ENCODE data around the gene TCF19.

TCF19 gene

GRCh38 chr6:31121131-31121790 lies 37.1 kb upstream of the TCF19 start (continued):
- no peak for TF ChIP-seq ZNF670 (tag by site-specific recombination; IDR thresholded peaks at IDR 0.05; ENCODE audit: low read depth)
- no peak for TF ChIP-seq FEZF1 (tag by site-specific recombination; IDR thresholded peaks at IDR 0.05)
- TF ChIP-seq ZNF658 (tag by site-specific recombination; IDR thresholded peaks at IDR 0.05) = no peak

- no peak overlapping the region for H3K4me3 ChIP-seq (ENCODE audit: low read depth, low read length)
- POLR2A ChIA-PET = no interaction called here
- H3K27ac ChIP-seq (ENCODE audit: extremely low read depth, low read depth, low read length) = no peak overlapping the region
- CTCF ChIA-PET = interaction anchor here (1.0 to 11.3 kb wide), 3 partner anchors 36 to 244 kb away, joined by 3 to 100 read pairs (median 11); no protein-coding TSS in a partner anchor
- H3K9me3 ChIP-seq (ENCODE audit: control insufficient read depth, insufficient read depth, low read depth, low read length) = no peaks in the 10 kb centered on the region
- H3K4me1 ChIP-seq (ENCODE audit: control insufficient read depth, insufficient read depth, low read length) = peaks cover 10% of the 10 kb centered on the region
- H3K36me3 ChIP-seq (ENCODE audit: control insufficient read depth in 2 of 2, insufficient read depth in 1 of 2, low read length in 2 of 2) = no peaks in the 10 kb centered on the region
- TF ChIP-seq ZNF366 (tag by site-specific recombination; conservative IDR thresholded peaks at IDR 0.05) = peak; percentile 59
- no peak for TF ChIP-seq ZBTB7A (tag by site-specific recombination; IDR thresholded peaks at IDR 0.05; ENCODE audit: low read depth)
- TF ChIP-seq OVOL3 (tag by site-specific recombination; IDR thresholded peaks at IDR 0.05) = no peak
- peak; percentile 88 for TF ChIP-seq ZFHX2 (tag by site-specific recombination; conservative IDR thresholded peaks at IDR 0.05)
- no peak for TF ChIP-seq ZNF518A (tag by site-specific recombination; conservative IDR thresholded peaks at IDR 0.05; ENCODE audit: low read depth)
- no peak for TF ChIP-seq ZSCAN5A (tag by site-specific recombination; IDR thresholded peaks at IDR 0.05)
- TF ChIP-seq ZNF223 (tag by site-specific recombination; IDR thresholded peaks at IDR 0.05) = no peak
- TF ChIP-seq ZNF623 (tag by site-specific recombination; IDR thresholded peaks at IDR 0.05) = no peak
- TF ChIP-seq ZNF501 (tag by site-specific recombination; IDR thresholded peaks at IDR 0.05) = no peak
- no peak for TF ChIP-seq ZNF521 (tag by site-specific recombination; IDR thresholded peaks at IDR 0.05)
- no peak for TF ChIP-seq ZNF311 (tag by site-specific recombination; IDR thresholded peaks at IDR 0.05; ENCODE audit: borderline replicate concordance)
- TF ChIP-seq ZNF48 (tag by site-specific recombination; IDR thresholded peaks at IDR 0.05) = no peak
- TF ChIP-seq ZBTB21 (tag by site-specific recombination; IDR thresholded peaks at IDR 0.05) = peak; percentile 46; the same call in 1 of the 2 replicates
- TF ChIP-seq EGR2 (tag by site-specific recombination; IDR thresholded peaks at IDR 0.05; ENCODE audit: low read depth) = peak; percentile 66
- no peak for TF ChIP-seq SALL2 (tag by site-specific recombination; IDR thresholded peaks at IDR 0.05; ENCODE audit: borderline replicate concordance)
- TF ChIP-seq ZNF350 (tag by site-specific recombination; IDR thresholded peaks at IDR 0.05) = no peak
- TF ChIP-seq GFI1B (tag by site-specific recombination; IDR thresholded peaks at IDR 0.05) = no peak
- no peak for TF ChIP-seq ZNF513 (tag by site-specific recombination; IDR thresholded peaks at IDR 0.05)
- peak; percentile 9 for TF ChIP-seq ZBTB26 (tag by site-specific recombination; optimal IDR thresholded peaks at IDR 0.05)
- peak; percentile 63; the same call in 1 of the 2 replicates for TF ChIP-seq KLF16 (tag by site-specific recombination; IDR thresholded peaks at IDR 0.05)
- TF ChIP-seq ZNF571 (tag by site-specific recombination; IDR thresholded peaks at IDR 0.05) = no peak
- TF ChIP-seq ZNF530 (tag by site-specific recombination; IDR thresholded peaks at IDR 0.05; ENCODE audit: low read depth) = no peak
- peak; percentile 23; the same call in 1 of the 2 replicates for TF ChIP-seq ZNF394 (tag by site-specific recombination; IDR thresholded peaks at IDR 0.05; ENCODE audit: borderline replicate concordance)
- peak; percentile 67; the same call in 1 of the 2 replicates for TF ChIP-seq ZNF558 (tag by site-specific recombination; IDR thresholded peaks at IDR 0.05)
Observed at GRCh38 chr6:31122791-31123706, 35.3 kb upstream of the TCF19 start.
